CD4-positive, CD25-positive, alpha-beta regulatory T cell (primary cell): ENCODE measurements around the gene XBP1. TPM values are rescaled to one million over a fixed set of nuclear protein-coding genes. Genes with fewer than 3 reads are reported as not detected.
"Not testable (repeated sequence)": the region's sequence is repeated elsewhere in the genome, so short reads cannot be mapped to it uniquely, and the experiment has no call there.

Experiments
- ATAC-seq, 2 donors: fragments of 150-1000 bp; cut with Tn5 transposase; one replicate each; pipeline ENCODE4 v1.10.0; 2021; ENCODE audit warnings: low read depth in 2 of 2, moderate number of reproducible peaks in 2 of 2, moderate library complexity in 1 of 2
- DNase-seq, 3 donors: peaks; one replicate each; pipeline versions ENCODE4 v3.0.0 to v3.0.0-alpha.2; 2012 to 2022; ENCODE audit warnings: mixed read lengths in 1 of 3
- H3K27ac ChIP-seq: one replicate; pipeline ENCODE4 v1.7.0; 2013; ENCODE audit warnings: mild to moderate bottlenecking, low read length; ENCODE audit not compliant: insufficient read depth, poor library complexity, severe bottlenecking
- H3K27me3 ChIP-seq: one replicate; pipeline ENCODE4 v1.7.0; 2013; ENCODE audit warnings: low read length; ENCODE audit not compliant: control insufficient read depth, insufficient read depth
- H3K36me3 ChIP-seq: one replicate; pipeline ENCODE4 v1.7.0; 2013; ENCODE audit warnings: mild to moderate bottlenecking, low read length, moderate library complexity; ENCODE audit not compliant: control insufficient read depth, insufficient read depth
- H3K4me1 ChIP-seq: 2 replicates; pipeline ENCODE4 v1.7.0; 2013; ENCODE audit warnings: mild to moderate bottlenecking, low read length; ENCODE audit not compliant: insufficient read depth, control insufficient read depth, poor library complexity, severe bottlenecking
- H3K4me3 ChIP-seq: one replicate; pipeline ENCODE4 v1.7.0; 2013; ENCODE audit warnings: low read depth, mild to moderate bottlenecking, low read length, moderate library complexity
- H3K9me3 ChIP-seq, 2 experiments: 1 replicate in 1 of 2; 2 replicates in 1 of 2; pipeline ENCODE4 v1.7.0; 2013; ENCODE audit warnings: low read length in 2 of 2, mild to moderate bottlenecking in 1 of 2, moderate library complexity in 1 of 2; ENCODE audit not compliant: control insufficient read depth in 2 of 2
- H3K27ac Mint-ChIP-seq, 3 donors: one replicate each; pipeline ENCODE4 v1.8.0; 2020 to 2022; ENCODE audit warnings: mild to moderate bottlenecking in 3 of 3, mixed read lengths in 3 of 3, moderate library complexity in 2 of 3
- H3K27me3 Mint-ChIP-seq: one replicate; pipeline ENCODE4 v1.8.0; 2022; ENCODE audit warnings: mild to moderate bottlenecking, mixed read lengths
- H3K36me3 Mint-ChIP-seq: one replicate; pipeline ENCODE4 v1.8.0; 2020; ENCODE audit warnings: mixed read lengths
- H3K4me1 Mint-ChIP-seq, 4 donors: one replicate each; pipeline ENCODE4 v1.8.0; 2020 to 2022; ENCODE audit warnings: mixed read lengths in 4 of 4, mild to moderate bottlenecking in 1 of 4
- H3K4me3 Mint-ChIP-seq, 4 donors: one replicate each; pipeline ENCODE4 v1.8.0; 2020 to 2022; ENCODE audit warnings: mild to moderate bottlenecking in 4 of 4, mixed read lengths in 4 of 4, moderate library complexity in 3 of 4
- H3K9me3 Mint-ChIP-seq, 7 donors: one replicate each; pipeline ENCODE4 v1.8.0; 2020 to 2022; ENCODE audit warnings: mixed read lengths in 7 of 7, mild to moderate bottlenecking in 3 of 7, moderate library complexity in 2 of 7
- polyA plus RNA-seq, 4 donors: library from polyadenylated mRNA; unstranded; fragments of 300-500 nt; fragmentation: Illumina TruSeq; gene quantifications; one replicate each; pipeline ENCODE4 v1.2.3, GENCODE V29; 2021
- total RNA-seq: library from RNA; stranded (reverse); gene quantifications from one replicate; pipeline ENCODE4 v1.2.3, GENCODE V29; 2022

Gene XBP1
- total and polyA plus RNA-seq, 5 donors from 2014 or later: 127 to 218 (median 145) TPM

GRCh38 chr22:28824455-28824854 lies 24.1 kb upstream of the XBP1 start:
- ATAC-seq, H3K36me3 Mint-ChIP-seq, H3K27me3 ChIP-seq, H3K27me3 Mint-ChIP-seq, H3K9me3 Mint-ChIP-seq, DNase-seq, H3K36me3 ChIP-seq, H3K27ac ChIP-seq, H3K9me3 ChIP-seq, H3K4me3 ChIP-seq, H3K4me3 Mint-ChIP-seq: not testable (repeated sequence)
- H3K4me1 ChIP-seq: peaks cover 24% of the 10 kb centered on the region
- Mint-ChIP-seq H3K27ac (peak overlapping the region in 1 of 3 donors; percentile 52), H3K4me1 (peaks cover 6 to 25% (median 20%) of the 10 kb centered on the region in 4 donors)

GRCh38 chr22:28822930-28823551 lies 22.7 kb upstream of the XBP1 start:
- no peaks in the 10 kb centered on the region for H3K36me3 ChIP-seq
- Mint-ChIP-seq H3K36me3 (peaks cover 3% of the 10 kb centered on the region), H3K9me3 (peaks cover 0 to 1% (median 0%) of the 10 kb centered on the region in 7 donors)

GRCh38 chr22:28821452-28821851 lies 21.1 kb upstream of the XBP1 start:
- H3K36me3 Mint-ChIP-seq: no peaks in the 10 kb centered on the region
- no peaks in the 10 kb centered on the region for H3K9me3 ChIP-seq
- H3K4me3 ChIP-seq: no peak overlapping the region
- ATAC-seq (no peak), DNase-seq (no peak)
- no peaks in the 10 kb centered on the region for H3K27me3 ChIP-seq
- H3K4me3 Mint-ChIP-seq: no peak overlapping the region
- peaks cover 6 to 30% (median 20%) of the 10 kb centered on the region in 4 donors for H3K4me1 Mint-ChIP-seq
- H3K27me3 Mint-ChIP-seq: no peaks in the 10 kb centered on the region
- peaks cover 30% of the 10 kb centered on the region for H3K4me1 ChIP-seq
- no peaks in the 10 kb centered on the region for H3K9me3 Mint-ChIP-seq
- no peak overlapping the region for H3K27ac ChIP-seq
- peak overlapping the region in 2 of 3 donors; percentile 65 to 96 for H3K27ac Mint-ChIP-seq
- H3K36me3 ChIP-seq: no peaks in the 10 kb centered on the region

More at GRCh38 chr22:28822930-28823551, 22.7 kb upstream of the XBP1 start:
- DNase-seq (peak in 2 of 3 donors; percentile 67 to 81), ATAC-seq (peak; percentile 53 to 59)
- peak overlapping the region; percentile 77 to 96 (median 85) for H3K27ac Mint-ChIP-seq
- Histone ChIP-seq H3K4me1 (peaks cover 29% of the 10 kb centered on the region), H3K27ac (peak overlapping the region; percentile 53), H3K9me3 (no peaks in the 10 kb centered on the region), H3K27me3 (no peaks in the 10 kb centered on the region), H3K4me3 (peak overlapping the region; percentile 26)
- H3K4me3 Mint-ChIP-seq: peak overlapping the region in 3 of 4 donors; percentile 47 to 69 (median 57)
- H3K4me1 Mint-ChIP-seq: peaks cover 3 to 29% (median 19%) of the 10 kb centered on the region in 4 donors
- no peaks in the 10 kb centered on the region for H3K27me3 Mint-ChIP-seq

- no peaks in the 10 kb centered on the region for H3K9me3 ChIP-seq
- H3K4me1 ChIP-seq: peaks cover 30% of the 10 kb centered on the region
- peaks cover 6 to 30% (median 20%) of the 10 kb centered on the region in 4 donors for H3K4me1 Mint-ChIP-seq
- H3K4me3 ChIP-seq: no peak overlapping the region
- no peaks in the 10 kb centered on the region for H3K9me3 Mint-ChIP-seq
- no peaks in the 10 kb centered on the region for H3K27me3 Mint-ChIP-seq
- no peak for ATAC-seq
- H3K27me3 ChIP-seq: no peaks in the 10 kb centered on the region
- no peak overlapping the region for H3K4me3 Mint-ChIP-seq
- no peaks in the 10 kb centered on the region for H3K36me3 ChIP-seq
- no peak for DNase-seq
- H3K27ac ChIP-seq: no peak overlapping the region
- peak overlapping the region in 1 of 3 donors; percentile 96 for H3K27ac Mint-ChIP-seq
- no peaks in the 10 kb centered on the region for H3K36me3 Mint-ChIP-seq
Measured at GRCh38 chr22:28820885-28821284, 20.5 kb upstream of the XBP1 start.

- Mint-ChIP-seq H3K27ac (peak overlapping the region in 1 of 3 donors; percentile 69), H3K4me3 (no peak overlapping the region), H3K9me3 (no peaks in the 10 kb centered on the region), H3K4me1 (peaks cover 10 to 36% (median 27%) of the 10 kb centered on the region in 4 donors), H3K27me3 (no peaks in the 10 kb centered on the region), H3K36me3 (peaks cover 6% of the 10 kb centered on the region)
- no peak for ATAC-seq
- DNase-seq: no peak
- H3K36me3 ChIP-seq: no peaks in the 10 kb centered on the region
- H3K27ac ChIP-seq: no peak overlapping the region
- no peaks in the 10 kb centered on the region for H3K9me3 ChIP-seq
- no peaks in the 10 kb centered on the region for H3K27me3 ChIP-seq
- H3K4me1 ChIP-seq: peaks cover 30% of the 10 kb centered on the region
- no peak overlapping the region for H3K4me3 ChIP-seq
Measured at GRCh38 chr22:28819253-28820096, 19.1 kb upstream of the XBP1 start.

- Mint-ChIP-seq H3K36me3 (peaks cover 12% of the 10 kb centered on the region), H3K27ac (peak overlapping the region in 2 of 3 donors; percentile 69 to 76), H3K9me3 (no peaks in the 10 kb centered on the region), H3K27me3 (no peaks in the 10 kb centered on the region), H3K4me1 (peaks cover 10 to 31% (median 25%) of the 10 kb centered on the region in 4 donors), H3K4me3 (no peak overlapping the region)
- ATAC-seq (no peak), DNase-seq (no peak)
- no peaks in the 10 kb centered on the region for H3K27me3 ChIP-seq
- H3K4me1 ChIP-seq: peaks cover 27% of the 10 kb centered on the region
- no peaks in the 10 kb centered on the region for H3K9me3 ChIP-seq
- no peaks in the 10 kb centered on the region for H3K36me3 ChIP-seq
- no peak overlapping the region for H3K4me3 ChIP-seq
- no peak overlapping the region for H3K27ac ChIP-seq
Measured at GRCh38 chr22:28817919-28818859, 17.8 kb upstream of the XBP1 start.

GRCh38 chr22:28817064-28817463 lies 16.7 kb upstream of the XBP1 start:
- Mint-ChIP-seq H3K27me3 (no peaks in the 10 kb centered on the region), H3K4me3 (no peak overlapping the region), H3K36me3 (peaks cover 17% of the 10 kb centered on the region), H3K27ac (no peak overlapping the region), H3K4me1 (peaks cover 11 to 33% (median 21%) of the 10 kb centered on the region in 4 donors), H3K9me3 (no peaks in the 10 kb centered on the region)
- no peak for ATAC-seq
- Histone ChIP-seq H3K27me3 (no peaks in the 10 kb centered on the region), H3K4me3 (no peak overlapping the region), H3K27ac (no peak overlapping the region), H3K36me3 (no peaks in the 10 kb centered on the region), H3K4me1 (peaks cover 22% of the 10 kb centered on the region), H3K9me3 (no peaks in the 10 kb centered on the region)
- no peak for DNase-seq
